Measurements from ENCODE around the gene BEST2. TPM values are rescaled to one million over a fixed set of nuclear protein-coding genes. Genes with fewer than 3 reads are reported as not detected.

Gene BEST2
- total RNA-seq, 1 donor from 2014 or later: not detected

DNA sequence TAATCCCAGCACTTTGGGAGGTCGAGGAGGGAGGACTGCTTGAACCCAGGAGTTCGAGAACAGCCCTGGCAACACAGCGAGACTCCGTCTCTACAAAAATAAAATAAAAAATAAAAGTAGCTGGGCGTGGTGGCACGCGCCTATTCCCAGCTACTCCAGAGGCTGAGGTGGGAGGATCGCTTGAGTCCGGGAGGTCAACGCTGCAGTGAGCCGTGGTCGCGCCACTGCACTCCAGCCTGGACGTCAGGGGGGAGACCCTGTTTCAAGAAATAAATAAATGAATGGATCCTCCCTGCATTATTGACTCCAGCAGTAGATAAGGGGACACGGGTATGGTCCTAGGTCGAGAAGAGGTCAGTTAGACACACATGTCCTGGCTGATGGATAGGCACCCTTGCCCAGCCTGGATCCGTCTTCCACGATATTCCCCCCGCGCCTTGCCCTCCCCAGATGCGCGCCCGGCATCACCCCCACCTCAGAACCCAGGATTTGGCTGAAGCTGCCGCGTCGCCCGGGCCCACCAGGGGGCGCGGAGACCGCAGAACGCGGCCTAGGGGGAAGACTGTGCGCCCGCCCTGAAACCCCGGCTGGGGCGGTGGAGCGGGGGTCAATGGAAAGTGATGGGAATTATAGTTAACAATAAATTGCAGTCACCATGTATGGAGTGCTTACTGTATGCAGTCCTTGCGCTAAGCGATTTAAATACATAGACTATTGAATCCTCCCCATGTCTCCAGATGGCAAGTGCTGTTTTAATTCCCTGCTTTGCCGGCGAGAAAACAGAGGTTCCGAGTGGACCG, 25.8 kb downstream of the BEST2 start:
- DNase-seq (ENCODE audit: low read depth) (no peak), FAIRE-seq (no peak)

DNA sequence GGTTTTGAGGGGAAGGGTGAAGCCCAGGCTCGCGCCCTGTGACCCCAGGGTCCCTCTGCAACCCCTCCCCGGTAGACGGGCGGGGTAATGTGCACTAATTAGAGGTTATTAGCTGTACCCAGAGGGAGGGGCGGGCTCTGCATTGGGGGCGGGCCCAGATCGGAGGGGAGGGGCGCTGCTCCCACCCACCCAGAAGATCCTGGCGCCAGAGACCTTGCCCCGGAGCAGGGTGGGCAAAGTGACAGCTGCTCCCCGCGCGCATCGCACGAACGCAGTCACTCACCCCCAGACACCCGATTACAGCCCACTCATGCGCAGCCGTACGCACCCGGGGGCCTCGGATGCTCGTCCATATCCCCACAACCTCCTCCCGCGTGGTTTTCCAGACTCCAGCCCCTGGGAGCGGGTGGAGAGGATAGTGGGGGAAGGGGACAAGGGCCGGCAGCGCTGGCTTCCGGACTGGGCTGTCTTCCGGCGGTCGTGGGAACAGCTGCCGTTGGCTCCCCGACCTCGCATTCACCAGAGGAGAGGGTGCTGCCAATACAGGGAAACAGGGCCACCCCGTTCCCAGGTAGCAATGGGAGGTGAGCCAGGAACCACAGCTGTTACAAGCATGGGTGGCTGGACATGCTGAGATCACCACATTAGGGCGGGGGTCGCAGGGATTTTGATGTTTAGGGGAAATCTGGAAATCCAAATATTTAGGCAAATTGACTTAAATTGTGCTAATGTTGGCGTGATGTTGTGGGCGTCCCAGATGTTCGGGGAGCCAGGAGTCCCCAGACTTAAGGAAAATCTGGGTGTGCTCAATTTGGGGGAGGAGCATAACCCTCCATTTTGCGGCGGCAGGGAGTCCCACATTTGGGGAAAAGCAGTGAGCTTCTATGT, 26.7 kb downstream of the BEST2 start:
- H3K4me3 ChIP-seq (ENCODE audit: low read depth, low read length): peak overlapping the region; percentile 76
- TF ChIP-seq, protein P1, sequence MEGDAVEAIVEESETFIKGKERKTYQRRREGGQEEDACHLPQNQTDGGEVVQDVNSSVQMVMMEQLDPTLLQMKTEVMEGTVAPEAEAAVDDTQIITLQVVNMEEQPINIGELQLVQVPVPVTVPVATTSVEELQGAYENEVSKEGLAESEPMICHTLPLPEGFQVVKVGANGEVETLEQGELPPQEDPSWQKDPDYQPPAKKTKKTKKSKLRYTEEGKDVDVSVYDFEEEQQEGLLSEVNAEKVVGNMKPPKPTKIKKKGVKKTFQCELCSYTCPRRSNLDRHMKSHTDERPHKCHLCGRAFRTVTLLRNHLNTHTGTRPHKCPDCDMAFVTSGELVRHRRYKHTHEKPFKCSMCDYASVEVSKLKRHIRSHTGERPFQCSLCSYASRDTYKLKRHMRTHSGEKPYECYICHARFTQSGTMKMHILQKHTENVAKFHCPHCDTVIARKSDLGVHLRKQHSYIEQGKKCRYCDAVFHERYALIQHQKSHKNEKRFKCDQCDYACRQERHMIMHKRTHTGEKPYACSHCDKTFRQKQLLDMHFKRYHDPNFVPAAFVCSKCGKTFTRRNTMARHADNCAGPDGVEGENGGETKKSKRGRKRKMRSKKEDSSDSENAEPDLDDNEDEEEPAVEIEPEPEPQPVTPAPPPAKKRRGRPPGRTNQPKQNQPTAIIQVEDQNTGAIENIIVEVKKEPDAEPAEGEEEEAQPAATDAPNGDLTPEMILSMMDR (IDR thresholded peaks at IDR 0.05; ENCODE audit: insufficient read depth, low read length, severe bottlenecking): no peak
- no peaks in the 10 kb centered on the region for H3K27me3 ChIP-seq (ENCODE audit: control insufficient read depth, insufficient read depth, low read length)
- H3K36me3 ChIP-seq (ENCODE audit: control insufficient read depth, insufficient read depth, low read length): peaks cover 3% of the 10 kb centered on the region
- FAIRE-seq (no peak), DNase-seq (ENCODE audit: low read depth) (peak; percentile 60)

More for the DNA sequence above, 25.8 kb downstream of the BEST2 start:
- Histone ChIP-seq H3K36me3 (ENCODE audit: control insufficient read depth, insufficient read depth, low read length) (peaks cover 3% of the 10 kb centered on the region), H3K4me3 (ENCODE audit: low read depth, low read length) (peak overlapping the region; percentile 76), H3K27me3 (ENCODE audit: control insufficient read depth, insufficient read depth, low read length) (no peaks in the 10 kb centered on the region)
- TF ChIP-seq, protein P1 (IDR thresholded peaks at IDR 0.05; ENCODE audit: insufficient read depth, low read length, severe bottlenecking): peak; percentile 87

DNA sequence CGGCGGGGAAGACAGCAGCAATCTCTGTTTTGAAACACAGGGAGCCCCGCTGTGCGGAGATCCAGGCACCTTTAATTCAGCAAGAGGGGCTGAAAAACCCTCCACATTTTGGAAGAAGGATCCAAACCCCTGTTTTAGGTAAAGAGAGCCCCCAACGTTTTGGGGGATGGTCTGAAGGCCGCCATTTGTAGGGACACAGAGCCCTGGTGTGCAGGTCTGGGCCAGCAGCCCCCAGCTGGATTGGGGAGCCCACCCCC, 27.2 kb downstream of the BEST2 start:
- TF ChIP-seq, protein P1 (IDR thresholded peaks at IDR 0.05; ENCODE audit: insufficient read depth, low read length, severe bottlenecking): no peak
- FAIRE-seq: no peak
- Histone ChIP-seq H3K27me3 (ENCODE audit: control insufficient read depth, insufficient read depth, low read length) (no peaks in the 10 kb centered on the region), H3K4me3 (ENCODE audit: low read depth, low read length) (peak overlapping the region; percentile 76), H3K36me3 (ENCODE audit: control insufficient read depth, insufficient read depth, low read length) (no peaks in the 10 kb centered on the region)
- no peak for DNase-seq (ENCODE audit: low read depth)

DNA sequence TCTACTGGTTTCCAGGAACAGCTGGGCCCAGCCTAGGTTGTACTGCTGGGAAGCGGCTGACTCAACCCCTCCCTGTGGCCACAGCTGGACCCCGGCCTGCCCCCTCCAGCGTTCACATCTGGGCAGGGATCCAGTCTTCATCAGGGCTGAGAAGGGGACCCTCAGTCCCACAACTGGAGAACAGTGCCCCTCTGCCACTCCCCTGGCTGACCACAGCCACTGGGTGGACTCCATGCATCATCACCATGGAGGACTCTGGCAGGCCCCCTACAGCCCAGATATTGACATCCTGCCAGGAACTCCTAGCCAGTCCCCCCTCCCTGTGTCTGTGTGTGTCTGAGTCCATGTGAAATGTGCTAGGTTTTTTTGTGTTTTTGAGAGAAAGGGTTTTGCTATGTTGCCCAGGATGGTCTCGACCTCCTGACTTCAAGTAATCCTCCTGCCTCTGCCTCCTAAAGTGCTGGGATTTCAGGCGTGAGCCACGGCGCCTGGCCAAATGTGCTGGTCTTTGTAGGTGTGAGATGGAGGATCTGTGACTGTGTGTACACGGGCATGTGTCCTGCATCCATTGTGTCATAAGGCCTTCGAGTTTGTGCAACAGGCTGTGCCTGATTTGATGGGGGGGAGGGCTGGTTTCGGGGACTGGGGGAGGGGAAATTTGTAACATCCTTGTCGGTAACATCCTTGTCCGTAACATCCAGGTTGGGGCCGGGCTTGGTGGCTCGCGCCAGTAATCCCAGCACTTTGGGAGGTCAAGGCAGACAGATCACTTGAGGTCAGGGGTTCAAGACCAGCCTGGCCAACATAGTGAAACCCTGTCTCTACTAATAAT, 27.8 kb downstream of the BEST2 start:
- FAIRE-seq: no peak
- Histone ChIP-seq H3K36me3 (ENCODE audit: control insufficient read depth, insufficient read depth, low read length) (no peaks in the 10 kb centered on the region), H3K27me3 (ENCODE audit: control insufficient read depth, insufficient read depth, low read length) (no peaks in the 10 kb centered on the region), H3K4me3 (ENCODE audit: low read depth, low read length) (no peak overlapping the region)
- TF ChIP-seq, protein P1 (IDR thresholded peaks at IDR 0.05; ENCODE audit: insufficient read depth, low read length, severe bottlenecking): no peak
- no peak for DNase-seq (ENCODE audit: low read depth)

DNA sequence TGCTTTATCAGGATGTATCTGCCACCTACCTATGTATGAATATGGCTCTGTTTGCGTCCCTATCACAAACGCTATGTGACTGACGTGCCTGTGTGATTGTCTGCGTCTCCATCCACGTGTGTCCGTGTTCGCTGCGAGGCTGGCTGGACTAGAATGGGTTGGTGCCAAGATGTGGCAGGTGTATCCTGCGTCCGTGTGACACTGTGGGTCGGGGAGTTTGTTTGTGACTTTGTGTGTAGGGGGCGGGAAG, 30.5 kb downstream of the BEST2 start:
- DNase-seq (ENCODE audit: low read depth) (no peak), FAIRE-seq (no peak)
- peak overlapping the region; percentile 34 for H3K4me3 ChIP-seq (ENCODE audit: low read depth, low read length)
- H3K36me3 ChIP-seq (ENCODE audit: control insufficient read depth, insufficient read depth, low read length): no peaks in the 10 kb centered on the region
- TF ChIP-seq, protein P1 (IDR thresholded peaks at IDR 0.05; ENCODE audit: insufficient read depth, low read length, severe bottlenecking): no peak
- H3K27me3 ChIP-seq (ENCODE audit: control insufficient read depth, insufficient read depth, low read length): no peaks in the 10 kb centered on the region
